Fibroblast of villous mesenchyme (primary cell): ENCODE measurements around the gene ADCK1. TPM values are rescaled to one million over a fixed set of nuclear protein-coding genes. Genes with fewer than 3 reads are reported as not detected.
A peak's percentile ranks its signal among the peaks of the same experiment; 100 is the strongest.
"Not testable (repeated sequence)": the region's sequence is repeated elsewhere in the genome, so short reads cannot be mapped to it uniquely, and the experiment has no call there.

Experiments used
- DNase-seq: peaks from one replicate; pipeline ENCODE4 v3.0.0-alpha.2; 2010; ENCODE audit warnings: low read depth
- H3K4me3 ChIP-seq: 2 replicates; pipeline ENCODE4 v1.5.1; 2011; ENCODE audit warnings: low read depth, mild to moderate bottlenecking, low read length
- CTCF ChIP-seq: IDR thresholded peaks from 2 replicates; pipeline ENCODE4 v1.5.1; 2012; ENCODE audit warnings: low read depth, mild to moderate bottlenecking, low read length; ENCODE audit not compliant: insufficient read depth
- total RNA-seq: library from RNA; depleted of rRNA; stranded (reverse); fragments of >200 nt; gene quantifications from 2 replicates; pipeline ENCODE4 v1.2.3, GENCODE V29; 2012

Gene ADCK1
- total RNA-seq, 1 donor = 6.5 TPM

- no peak for DNase-seq
- H3K4me3 ChIP-seq = no peak overlapping the region
- TF ChIP-seq CTCF = no peak
Measured at GRCh38 chr14:77883131-77883846, 83.4 kb downstream of the ADCK1 start.

- no peak overlapping the region for H3K4me3 ChIP-seq
- no peak for DNase-seq
- TF ChIP-seq CTCF = no peak
Measured at GRCh38 chr14:77883847-77884238, 83.9 kb downstream of the ADCK1 start.

- TF ChIP-seq CTCF = no peak
- DNase-seq = no peak
Measured at GRCh38 chr14:77885367-77885766, 85.5 kb downstream of the ADCK1 start.

GRCh38 chr14:77886010-77886409 lies 86.1 kb downstream of the ADCK1 start:
- H3K4me3 ChIP-seq = no peak overlapping the region
- DNase-seq = no peak
- no peak for TF ChIP-seq CTCF

More at GRCh38 chr14:77885367-77885766, 85.5 kb downstream of the ADCK1 start:
- H3K4me3 ChIP-seq = no peak overlapping the region

- DNase-seq, H3K4me3 ChIP-seq: not testable (repeated sequence)
Measured at GRCh38 chr14:77888903-77889302, 89.0 kb downstream of the ADCK1 start.

GRCh38 chr14:77889971-77890442 lies 90.1 kb downstream of the ADCK1 start:
- H3K4me3 ChIP-seq = no peak overlapping the region

GRCh38 chr14:77890873-77891272 lies 91.0 kb downstream of the ADCK1 start:
- H3K4me3 ChIP-seq = no peak overlapping the region
- TF ChIP-seq CTCF = no peak
- no peak for DNase-seq

More at GRCh38 chr14:77889971-77890442, 90.1 kb downstream of the ADCK1 start:
- DNase-seq = peak; percentile 81
- no peak for TF ChIP-seq CTCF
